Testis (tissue), 2 donors: ENCODE data around the gene LRRFIP1.

Experiments used
- POLR2A ChIP-seq: fragments of 450-650 bp; IDR thresholded peaks from one replicate; pipeline ENCODE4 v1.6.1; 2017; ENCODE audit warnings: antibody characterized with exemption, mild to moderate bottlenecking, moderate library complexity
- TF ChIP-seq, protein P1 (sequence below), 3 experiments: fragments of 450-650 bp in 2 of 3; fragments of 200-600 bp in 1 of 3; sonication (generic) in 1 of 3; IDR thresholded peaks; one replicate each; pipeline ENCODE4 v1.5.1; 2016 to 2019; ENCODE audit warnings: antibody characterized with exemption in 3 of 3, mild to moderate bottlenecking in 2 of 3, moderate library complexity in 1 of 3

DNA sequence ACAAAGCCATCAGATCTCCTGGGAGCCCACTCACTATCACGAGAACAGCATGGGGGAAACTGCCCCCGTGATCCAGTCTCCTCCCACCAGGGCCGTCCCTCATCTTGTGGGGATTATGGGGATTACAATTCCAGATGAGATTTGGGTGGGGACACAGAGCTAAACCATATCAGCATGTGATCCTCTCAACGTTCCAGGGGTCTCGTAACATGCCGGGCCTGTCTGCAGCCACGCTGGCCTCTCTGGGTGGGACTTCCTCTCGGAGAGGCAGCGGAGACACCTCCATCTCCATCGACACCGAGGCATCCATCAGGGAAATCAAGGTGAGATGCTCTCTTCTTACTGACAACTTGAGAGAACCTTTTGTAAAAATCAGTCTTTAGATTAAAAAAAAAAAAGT, 121.6 kb downstream of the LRRFIP1 start:
- no peak for TF ChIP-seq POLR2A
- TF ChIP-seq, protein P1, sequence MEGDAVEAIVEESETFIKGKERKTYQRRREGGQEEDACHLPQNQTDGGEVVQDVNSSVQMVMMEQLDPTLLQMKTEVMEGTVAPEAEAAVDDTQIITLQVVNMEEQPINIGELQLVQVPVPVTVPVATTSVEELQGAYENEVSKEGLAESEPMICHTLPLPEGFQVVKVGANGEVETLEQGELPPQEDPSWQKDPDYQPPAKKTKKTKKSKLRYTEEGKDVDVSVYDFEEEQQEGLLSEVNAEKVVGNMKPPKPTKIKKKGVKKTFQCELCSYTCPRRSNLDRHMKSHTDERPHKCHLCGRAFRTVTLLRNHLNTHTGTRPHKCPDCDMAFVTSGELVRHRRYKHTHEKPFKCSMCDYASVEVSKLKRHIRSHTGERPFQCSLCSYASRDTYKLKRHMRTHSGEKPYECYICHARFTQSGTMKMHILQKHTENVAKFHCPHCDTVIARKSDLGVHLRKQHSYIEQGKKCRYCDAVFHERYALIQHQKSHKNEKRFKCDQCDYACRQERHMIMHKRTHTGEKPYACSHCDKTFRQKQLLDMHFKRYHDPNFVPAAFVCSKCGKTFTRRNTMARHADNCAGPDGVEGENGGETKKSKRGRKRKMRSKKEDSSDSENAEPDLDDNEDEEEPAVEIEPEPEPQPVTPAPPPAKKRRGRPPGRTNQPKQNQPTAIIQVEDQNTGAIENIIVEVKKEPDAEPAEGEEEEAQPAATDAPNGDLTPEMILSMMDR (IDR thresholded peaks at IDR 0.05): no peak
